NCI-H446 (cell line): ENCODE measurements around the gene RAB3GAP1.
"Not testable (repeated sequence)": the region's sequence is repeated elsewhere in the genome, so short reads cannot be mapped to it uniquely, and the experiment has no call there.

Experiments
- DNase-seq, 2 experiments: peaks; one replicate each; lab custom pipeline; 2025; lab: John Stamatoyannopoulos, UW

RAB3GAP1 gene

DNA sequence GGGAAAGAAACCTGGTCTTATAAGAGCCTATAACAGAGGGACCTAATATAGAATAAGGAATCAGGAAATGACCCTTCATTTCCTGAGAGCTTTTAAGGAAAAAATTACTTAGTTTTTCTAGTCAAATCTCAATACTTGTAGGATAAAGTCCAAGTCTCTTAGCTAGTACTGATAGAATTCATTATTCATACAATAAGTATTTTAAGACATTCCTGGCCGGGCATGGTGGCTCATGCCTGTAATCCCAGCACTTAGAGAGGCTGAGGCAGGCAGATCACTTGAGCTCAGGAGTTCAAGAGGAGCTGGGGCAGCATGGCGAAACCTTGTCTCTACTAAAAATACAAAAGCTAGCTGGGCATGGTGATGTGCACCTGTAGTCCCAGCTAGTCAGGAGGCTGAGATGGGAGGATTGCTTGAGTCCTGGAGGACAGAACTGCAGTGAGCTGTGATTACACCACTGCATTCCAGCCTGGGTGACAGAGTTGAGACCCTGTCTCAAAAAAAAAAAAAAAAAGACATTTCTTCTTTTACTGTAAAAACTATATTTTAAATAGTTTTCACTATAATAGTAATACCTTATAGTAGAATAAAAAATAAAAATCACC is 3.2 kb downstream of the RAB3GAP1 start:
- DNase-seq, result no peak

DNA sequence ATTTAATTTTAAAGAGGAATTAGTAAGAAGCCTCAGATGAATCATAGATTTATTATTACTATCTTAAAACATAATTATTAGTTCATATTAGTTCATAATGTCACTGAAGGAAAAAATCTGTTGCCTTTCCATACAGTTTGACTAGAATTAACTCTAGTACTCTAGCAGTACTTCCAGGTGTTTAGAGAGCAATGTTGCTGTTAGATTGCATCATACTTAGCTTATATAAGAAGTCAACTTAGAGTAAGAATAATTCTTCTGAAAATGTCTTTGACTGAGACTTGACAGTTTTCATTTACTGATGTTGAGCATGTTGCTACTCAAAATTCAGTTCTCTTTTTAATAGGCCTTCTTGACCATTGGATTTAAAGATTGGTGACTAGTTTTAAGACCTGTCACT is 4.7 kb downstream of the RAB3GAP1 start:
- no peak for DNase-seq

DNA sequence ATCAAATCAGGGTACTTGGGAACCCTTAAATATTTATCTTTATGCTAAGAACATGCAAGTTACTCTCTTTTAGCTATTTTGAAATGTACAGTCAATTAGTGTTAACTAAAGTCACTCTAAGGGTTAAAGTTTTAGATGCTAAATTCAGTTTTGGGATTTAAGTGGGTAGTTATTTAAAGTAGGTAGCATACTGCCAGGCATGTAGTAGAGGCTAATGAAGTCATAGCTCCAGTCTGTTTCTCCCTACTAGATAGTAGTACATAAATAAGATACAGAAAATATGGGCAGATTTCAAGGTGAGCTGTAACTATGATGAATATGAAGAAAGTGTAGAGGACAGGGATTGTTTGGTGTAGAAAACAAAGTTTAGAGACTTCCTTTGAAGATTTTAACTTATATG is 7.5 kb downstream of the RAB3GAP1 start:
- no peak for DNase-seq

DNA sequence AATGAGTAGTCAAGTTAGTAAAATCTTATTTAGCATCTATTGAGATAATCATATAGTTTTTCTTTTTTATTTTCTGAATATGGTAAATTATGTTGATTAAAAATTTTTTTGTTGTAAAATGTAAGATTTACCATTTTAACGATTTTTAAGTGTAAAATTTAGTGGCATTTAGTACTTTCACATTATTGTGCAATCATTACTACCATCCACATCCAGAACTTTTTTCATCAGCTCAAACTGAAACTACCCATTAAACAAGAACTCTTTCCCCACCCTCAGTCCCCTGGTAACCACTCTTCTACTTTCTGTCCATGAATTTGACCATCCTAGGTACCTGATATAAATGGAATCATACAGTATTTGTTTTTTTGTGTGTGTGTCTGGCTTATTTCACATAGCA is 11.1 kb downstream of the RAB3GAP1 start:
- DNase-seq, result no peak

DNA sequence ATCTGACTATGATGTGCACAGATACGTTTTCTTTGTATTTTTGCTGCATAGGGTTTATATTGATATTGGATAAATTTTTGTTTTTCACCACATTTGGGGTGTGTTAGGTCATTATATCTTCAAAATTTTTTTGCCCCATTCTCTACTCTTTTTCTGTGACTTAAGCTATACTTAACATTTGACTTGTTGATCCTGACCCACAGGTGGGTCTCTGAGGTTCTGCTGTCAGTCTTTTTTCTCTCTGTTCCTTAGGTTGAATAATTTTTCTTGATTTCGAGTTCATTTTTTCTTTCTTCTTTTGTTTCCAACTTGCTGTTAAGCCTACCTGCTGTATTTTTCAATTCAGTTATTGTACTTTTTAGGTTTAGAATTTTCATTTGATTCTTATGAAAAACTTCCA is 12.1 kb downstream of the RAB3GAP1 start:
- no peak for DNase-seq

DNA sequence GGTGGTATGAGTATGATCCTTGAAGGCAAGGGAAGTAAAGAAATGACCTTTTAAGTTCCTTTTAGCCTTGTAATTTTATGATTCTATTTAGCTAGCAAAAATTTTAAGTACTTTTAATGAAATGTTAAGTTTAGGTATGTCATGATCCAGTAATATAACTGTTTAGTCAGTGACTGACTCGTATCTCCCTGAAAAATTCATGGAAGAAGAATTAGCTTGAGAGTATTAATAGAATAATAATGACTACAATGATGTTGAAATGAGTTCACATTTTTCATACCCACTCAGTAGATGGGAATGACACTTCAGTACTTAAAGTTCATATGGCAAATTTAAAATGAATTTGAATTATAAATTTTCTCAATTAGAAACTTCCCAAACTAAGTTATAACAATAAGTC is 14.6 kb downstream of the RAB3GAP1 start:
- DNase-seq, result no peak

DNA sequence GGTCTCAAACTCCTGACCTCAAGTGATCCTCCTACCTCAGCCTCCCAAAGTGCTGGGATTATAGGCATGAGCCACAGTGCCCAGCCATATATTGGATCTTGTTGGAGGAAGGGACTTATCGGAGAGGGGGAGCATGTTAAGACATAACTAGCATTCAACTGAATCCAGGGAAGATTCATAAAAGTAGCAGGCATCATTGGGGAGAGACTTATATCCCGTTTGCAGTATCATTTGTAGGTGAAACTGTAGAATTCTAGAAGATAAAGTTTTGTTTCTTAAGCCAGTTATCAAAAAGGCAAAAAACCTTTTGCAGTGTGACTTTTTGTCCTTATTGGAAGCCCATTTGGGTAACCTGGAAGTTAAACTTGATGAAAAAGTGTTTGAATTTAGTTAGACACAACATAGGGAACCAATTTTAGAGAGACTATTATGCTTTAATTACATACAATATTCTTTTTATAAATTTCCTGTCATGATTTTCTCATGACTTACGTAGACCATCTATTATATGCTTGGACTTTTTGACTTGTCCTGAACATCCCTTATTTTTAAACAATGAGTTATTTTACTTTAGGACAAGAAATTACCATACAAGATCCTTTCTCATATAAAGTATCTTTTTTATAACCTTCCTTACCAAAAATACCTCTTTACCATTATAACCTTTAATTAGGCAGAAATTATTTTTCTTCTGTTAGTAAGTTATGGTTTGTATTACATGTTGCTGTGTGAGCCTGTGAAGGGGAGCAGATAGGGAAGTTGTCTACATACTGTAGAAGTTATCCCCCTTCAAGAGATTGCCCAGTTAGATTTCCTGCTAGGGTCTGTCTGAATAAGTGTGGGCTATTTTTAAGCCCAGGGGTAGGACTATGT is 20.3 kb downstream of the RAB3GAP1 start:
- no peak for DNase-seq

DNA sequence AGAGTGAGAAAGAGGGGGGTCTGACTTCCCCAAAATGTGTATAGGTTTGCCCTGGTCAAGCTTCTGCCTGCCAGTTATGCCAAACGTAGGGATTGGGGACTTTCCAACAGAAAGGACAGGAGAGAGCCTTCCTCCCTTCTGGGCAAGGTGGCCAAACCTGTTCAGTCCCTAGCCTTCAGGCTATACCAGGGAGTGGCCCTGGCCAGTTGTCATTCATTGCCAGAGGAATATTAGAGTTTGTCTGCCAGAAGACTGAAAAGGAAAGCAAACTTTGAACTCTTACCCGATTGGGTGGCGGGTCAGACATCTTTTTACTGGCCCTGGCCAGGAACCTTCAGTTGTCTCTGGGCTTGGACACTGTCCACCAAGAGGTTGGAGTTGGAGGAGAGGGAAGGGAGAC is 22.1 kb downstream of the RAB3GAP1 start:
- no peak for DNase-seq

DNA sequence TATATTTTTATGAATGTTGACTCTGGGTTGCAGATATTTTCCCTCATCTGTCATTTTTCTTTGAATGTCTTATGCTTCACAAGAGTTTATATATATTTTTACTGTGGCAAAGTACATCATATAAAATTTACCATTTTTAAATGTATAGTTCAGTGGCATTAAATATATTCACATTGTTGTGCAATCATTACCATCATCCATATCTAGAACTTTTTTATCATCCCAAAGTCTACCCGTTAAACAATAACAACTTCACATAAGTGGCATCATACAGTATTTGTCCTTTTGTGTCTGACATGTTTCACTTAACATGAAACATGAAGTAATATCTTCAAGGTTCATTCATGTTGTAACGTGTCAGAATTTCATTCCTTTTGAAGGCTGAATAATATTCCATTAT is 24.5 kb downstream of the RAB3GAP1 start:
- DNase-seq, result no peak

DNA sequence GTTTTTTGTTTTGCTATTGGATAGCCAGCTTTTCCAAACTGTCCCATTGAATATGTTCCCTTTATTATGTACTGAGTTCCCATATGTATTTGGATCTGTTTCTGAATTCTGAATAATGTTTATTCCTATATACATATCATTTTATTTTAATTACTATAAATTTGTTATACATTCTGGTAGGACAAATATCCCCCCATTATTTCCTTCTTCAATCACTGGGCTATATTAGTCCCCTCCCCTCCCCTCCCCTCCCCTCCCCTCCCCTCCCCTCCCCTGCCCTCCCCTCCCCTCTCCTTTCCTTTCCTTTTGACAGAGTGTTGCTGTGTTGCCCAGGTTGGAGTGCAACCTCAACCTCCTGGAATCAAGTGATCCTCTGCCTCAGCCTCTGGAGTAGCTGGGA is 26.3 kb downstream of the RAB3GAP1 start:
- no peak for DNase-seq

DNA sequence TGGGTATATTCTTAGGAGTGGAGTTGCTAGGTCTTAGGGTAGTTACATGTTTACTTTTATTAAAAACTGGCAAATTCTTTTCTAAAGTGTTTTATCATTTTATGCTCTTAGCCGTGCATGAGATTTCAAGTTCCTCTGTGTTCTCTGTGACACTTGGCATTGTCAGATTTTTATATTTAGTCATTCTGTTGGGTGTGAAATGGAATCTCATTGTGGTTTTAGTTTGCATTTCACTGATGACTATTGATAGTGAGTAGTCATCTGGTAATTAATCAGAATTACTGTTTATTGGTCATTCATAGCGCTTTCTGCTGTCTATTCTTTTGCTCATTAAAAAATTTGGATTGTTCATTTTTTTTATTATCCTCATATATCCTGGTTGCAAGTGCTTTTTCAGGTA is 34.1 kb downstream of the RAB3GAP1 start:
- DNase-seq, result no peak

DNA sequence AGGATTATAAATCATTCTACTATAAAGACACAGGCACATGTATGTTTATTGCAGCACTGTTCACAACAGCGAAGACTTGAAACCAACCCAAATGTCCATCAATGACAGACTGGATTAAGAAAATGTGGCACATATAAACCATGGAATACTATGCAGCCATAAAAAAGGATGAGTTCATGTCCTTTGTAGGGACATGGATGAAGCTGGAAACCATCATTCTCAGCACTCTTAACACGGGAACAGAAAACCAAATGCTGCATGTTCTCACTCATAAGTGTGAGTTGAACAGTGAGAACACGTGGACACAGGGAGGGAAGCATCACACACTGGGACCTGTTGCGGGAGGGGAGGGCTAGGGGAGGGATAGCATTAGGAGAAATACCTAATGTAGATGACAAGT is 37.5 kb downstream of the RAB3GAP1 start:
- not testable (repeated sequence) for DNase-seq

DNA sequence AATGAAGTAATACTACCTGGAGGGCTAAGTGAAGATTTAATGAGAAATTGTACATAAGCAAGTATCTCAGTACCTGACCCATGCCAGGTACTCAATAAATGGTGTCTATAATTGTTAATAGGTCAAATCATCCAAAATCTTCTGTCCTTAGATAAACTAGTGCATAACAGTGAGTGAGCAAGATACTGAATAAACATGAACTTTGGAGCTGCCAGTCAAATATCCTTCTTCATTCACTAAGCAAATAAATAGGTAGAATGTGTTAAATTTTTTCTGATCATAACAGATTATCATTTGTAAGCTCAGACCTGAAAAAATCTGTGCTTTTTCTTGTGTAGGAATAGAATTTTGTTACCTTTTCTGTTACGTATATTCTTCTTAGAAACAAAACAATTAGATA is 39.6 kb downstream of the RAB3GAP1 start:
- DNase-seq, result no peak

DNA sequence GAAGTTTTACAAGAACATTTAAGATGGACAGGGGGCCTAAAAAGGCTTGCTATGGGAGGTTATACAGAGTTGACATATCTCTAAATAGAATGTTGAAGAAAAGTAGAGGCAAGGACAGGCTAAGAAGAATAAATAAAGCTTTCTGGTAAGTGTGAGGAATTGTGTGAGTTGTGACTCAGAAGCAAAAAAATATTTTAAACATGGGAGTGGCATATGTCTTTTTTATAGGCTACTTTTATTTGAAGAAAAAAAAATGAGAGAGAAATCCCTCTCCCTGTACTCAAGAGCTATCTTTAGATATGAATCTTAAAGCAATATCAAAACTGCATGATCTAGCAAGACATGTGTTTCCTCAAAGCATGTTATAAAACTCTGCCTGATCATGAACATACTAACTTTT is 41.1 kb downstream of the RAB3GAP1 start:
- DNase-seq, result no peak

DNA sequence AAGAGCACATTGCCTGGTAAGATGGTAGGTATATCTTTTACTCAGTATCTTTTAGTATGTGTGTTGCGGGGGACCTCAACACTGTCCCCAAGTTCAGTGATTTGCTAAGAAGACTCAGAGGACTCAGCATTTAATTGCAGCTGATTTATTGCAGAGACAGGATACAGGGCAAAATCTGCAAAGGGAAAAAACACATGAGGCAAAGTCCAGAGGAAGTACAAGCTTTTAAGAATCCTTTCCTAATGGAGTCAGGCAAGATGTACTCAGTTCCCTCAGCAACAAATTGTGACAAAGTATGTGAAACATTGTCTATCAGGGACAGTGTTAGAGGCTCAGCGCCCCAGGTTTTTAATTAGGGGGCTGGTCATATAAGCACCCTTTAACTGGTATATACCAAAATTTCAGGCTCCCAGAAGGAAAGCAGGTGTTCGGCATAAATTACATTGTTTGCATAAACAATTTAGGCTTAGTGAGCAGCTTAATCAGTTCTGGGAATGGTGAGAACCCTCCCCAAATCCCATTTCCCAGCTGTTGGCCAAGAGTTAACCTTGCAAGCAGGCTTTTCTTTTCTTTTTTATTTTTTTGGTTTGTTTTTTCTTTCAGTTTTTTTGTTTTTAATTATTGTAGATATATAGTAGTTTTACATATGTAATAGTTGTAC is 41.7 kb downstream of the RAB3GAP1 start:
- DNase-seq, result no peak

DNA sequence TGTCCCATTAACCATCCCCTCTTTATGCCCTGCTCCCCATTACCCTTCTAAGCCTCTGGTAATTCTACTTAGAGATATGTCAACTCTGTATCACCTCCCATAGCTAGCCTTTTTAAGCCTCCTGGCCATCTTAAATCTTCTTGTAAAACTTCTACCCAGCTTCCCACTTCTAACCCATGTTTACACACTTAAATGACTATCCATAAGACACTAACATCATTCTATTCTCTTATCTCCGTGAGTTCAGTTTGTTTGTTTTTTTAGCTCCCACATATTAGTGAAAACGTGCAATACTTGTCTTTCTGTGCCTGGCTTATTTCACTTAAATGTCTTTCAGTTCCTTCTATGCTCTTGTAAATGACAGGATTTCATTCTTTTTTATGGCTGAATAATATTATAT is 42.4 kb downstream of the RAB3GAP1 start:
- DNase-seq, result no peak

DNA sequence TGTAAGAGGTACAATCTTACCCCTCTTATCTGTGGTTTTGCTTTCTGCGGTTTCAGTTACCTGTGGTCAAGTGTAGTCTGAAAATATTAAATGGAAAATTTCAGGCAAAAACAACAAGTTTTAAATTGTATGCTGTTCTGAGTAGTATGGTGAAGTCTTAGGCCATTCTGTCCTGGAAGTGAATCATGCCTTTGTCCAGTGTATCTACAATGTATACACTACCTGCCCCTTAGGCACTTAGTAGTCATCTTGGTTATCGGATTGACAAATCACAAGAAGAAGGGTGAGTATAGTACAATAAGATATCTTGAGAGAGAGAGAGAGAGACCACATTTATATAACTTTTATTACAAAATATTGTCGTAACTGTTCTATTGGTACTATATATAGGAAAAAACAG is 43.5 kb downstream of the RAB3GAP1 start:
- no peak for DNase-seq

DNA sequence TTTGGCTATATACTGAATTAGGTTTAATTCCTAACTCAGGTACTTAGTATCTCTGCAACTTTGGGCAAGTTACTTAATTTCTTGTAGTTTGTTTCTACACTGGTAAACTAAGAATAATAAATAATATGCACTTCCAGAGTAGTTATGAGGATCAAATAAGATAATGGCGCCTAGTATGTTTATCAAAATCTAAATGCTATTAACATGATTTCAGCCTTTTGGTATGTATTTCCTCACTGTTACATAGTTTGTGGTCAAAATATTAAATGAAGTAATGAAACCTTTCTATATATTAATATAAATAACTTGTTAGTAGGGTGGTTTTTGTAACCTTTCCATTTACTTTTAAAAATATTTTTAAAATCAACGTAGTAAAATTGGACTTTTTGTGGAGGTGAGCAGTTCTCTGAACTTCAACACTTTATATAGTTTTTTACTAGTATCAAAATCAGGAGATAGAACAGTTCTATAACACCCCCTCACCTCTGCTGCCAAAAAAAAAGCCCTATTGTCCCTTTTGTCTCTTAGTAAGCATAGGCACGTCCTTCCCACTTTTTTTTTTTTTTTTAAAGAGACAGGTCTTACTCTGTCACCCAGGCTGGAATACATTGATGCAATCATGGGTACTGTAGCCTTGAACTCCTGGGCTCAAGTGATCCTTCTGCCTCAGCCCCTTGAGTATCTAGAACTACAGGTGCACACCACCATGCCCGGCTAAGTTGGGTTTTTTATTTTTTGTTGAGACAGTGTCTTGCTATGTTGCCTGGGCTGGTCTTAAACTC is 44.8 kb downstream of the RAB3GAP1 start:
- DNase-seq, result no peak

DNA sequence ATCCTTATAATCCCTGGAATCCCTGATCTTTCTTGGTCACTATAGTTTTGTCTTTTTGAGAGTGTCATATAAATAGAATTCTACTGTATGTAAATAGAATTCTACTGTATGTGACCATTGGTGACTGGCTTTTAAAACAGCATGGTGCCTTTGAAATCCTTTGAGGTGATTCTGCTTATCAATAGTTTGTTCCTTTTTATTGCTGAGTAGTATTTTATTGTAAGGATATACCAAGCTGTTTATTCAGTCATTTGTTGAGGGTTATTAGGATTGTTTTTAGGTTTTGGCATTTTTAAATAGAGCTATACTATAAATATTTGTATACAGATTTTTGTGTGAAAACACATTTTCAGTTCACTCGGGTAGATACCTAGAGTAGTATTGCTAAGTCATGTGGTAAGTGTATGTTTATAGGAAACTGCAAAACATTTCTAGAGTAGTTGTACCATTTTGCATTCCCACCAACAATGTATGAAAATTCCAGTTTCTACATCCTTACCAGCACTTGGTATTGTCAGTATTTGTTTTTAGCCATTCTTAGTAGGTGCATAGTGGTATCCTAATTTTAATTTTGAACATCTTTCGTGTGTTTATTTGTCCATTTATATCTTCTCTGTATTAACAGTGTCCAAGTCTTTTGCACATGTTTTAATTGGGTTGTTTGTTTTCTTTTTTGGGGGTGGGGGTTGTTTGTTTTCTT is 45.6 kb downstream of the RAB3GAP1 start:
- DNase-seq, result no peak

DNA sequence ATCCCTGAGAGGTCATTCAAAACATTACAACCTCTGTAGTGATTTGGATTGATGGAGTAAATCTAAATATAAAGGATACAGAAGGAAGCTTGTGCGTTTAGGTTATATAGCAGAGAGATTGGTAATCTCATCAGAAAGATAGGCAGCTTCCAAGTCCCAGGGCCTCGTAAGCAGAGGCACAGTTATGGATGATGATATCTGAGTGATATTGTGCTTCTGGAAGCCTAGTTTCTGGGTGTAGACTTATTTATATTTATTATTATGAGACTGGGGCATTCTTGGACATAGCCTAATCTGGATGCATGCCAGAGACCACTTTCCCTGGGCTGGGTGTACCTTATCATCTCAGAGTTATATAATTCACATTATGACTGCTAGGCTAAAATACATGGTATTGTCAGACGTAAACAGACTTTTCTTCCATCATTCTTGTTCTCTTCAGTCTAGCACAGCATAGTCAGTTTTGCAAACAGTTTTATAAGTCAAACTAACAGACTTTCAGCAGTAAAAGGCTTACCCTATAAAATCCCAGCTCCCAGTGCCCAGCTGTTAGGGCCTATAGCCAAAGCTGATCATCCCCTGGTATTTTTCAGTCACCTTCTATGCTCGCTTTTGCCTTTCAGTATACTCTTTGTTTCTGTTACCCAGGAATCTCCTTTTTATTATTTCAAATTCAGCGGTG is 47.9 kb downstream of the RAB3GAP1 start:
- no peak for DNase-seq

DNA sequence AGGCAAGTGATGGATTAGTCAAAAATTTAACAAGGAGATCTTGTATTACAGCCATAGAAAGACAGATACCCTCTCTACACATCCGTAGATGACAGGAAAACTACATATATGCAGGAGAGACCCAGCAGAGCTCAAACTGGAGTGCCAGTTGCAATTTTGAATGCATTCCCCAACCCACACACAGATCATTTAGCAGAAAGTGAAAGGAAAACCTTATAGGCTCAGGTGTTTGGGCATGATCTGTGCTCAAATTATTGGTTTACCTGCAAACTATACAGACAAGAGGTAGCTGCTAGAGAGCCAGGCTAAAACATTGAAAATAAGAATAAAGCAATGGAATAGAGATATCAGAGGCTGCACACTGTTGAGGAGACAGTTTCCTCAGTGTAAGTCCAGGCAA is 51.8 kb downstream of the RAB3GAP1 start:
- no peak for DNase-seq
